GM23248 (cell line): ENCODE results near the gene DSE.

Experiments used
- EZH2 ChIP-seq: fragments of 200-600 bp; sonication (generic); IDR thresholded peaks from 2 replicates; pipeline ENCODE4 v1.6.1; 2018; ENCODE audit warnings: antibody characterized with exemption, mild to moderate bottlenecking; ENCODE audit not compliant: insufficient read depth, poor library complexity, severe bottlenecking
- EZH2phosphoT487 ChIP-seq: fragments of 200-600 bp; sonication (generic); IDR thresholded peaks from 2 replicates; pipeline ENCODE4 v1.6.1; 2018; ENCODE audit warnings: antibody characterized with exemption, moderate library complexity, mild to moderate bottlenecking, low read depth; ENCODE audit not compliant: insufficient read depth

GRCh38 chr6:116406678-116407345, 36.1 kb downstream of the DSE start:
- TF ChIP-seq EZH2 (no peak), EZH2phosphoT487 (no peak)
